Measurements from ENCODE around the gene RNF148. TPM values are rescaled to one million over a fixed set of nuclear protein-coding genes. Genes with fewer than 3 reads are reported as not detected.

The RNF148 gene, protein sequence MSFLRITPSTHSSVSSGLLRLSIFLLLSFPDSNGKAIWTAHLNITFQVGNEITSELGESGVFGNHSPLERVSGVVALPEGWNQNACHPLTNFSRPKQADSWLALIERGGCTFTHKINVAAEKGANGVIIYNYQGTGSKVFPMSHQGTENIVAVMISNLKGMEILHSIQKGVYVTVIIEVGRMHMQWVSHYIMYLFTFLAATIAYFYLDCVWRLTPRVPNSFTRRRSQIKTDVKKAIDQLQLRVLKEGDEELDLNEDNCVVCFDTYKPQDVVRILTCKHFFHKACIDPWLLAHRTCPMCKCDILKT
- not detected in 2 replicates for total RNA-seq (2011; cell fraction: chromatin; rRNA removed; ENCODE audit: low replicate concordance)
- total RNA-seq (2011; cell fraction: nucleolus; rRNA removed): not detected in 2 replicates
- not detected in 2 replicates for total RNA-seq (2011; cell fraction: nucleoplasm; rRNA removed)
- not detected in 2 replicates for total RNA-seq (2014; rRNA removed)
- total RNA-seq (2014; rRNA removed; fragmentation: Illumina TruSeq; extraction: Trizol): not detected in 2 replicates
- total RNA-seq (2015; rRNA removed; fragmentation: Illumina TruSeq; extraction: Trizol): not detected in 2 replicates
- not detected in 2 replicates for total RNA-seq (2021)
- not detected in 2 replicates for polyA plus RNA-seq (2011; rRNA removed)
- not detected in 2 replicates for polyA plus RNA-seq (2011; cell fraction: cytosol; rRNA removed)
- polyA plus RNA-seq (2011; cell fraction: nucleus; rRNA removed): not detected in 2 replicates
- not detected in 2 replicates for polyA plus RNA-seq (2012)
- not detected in 2 replicates for polyA plus RNA-seq (2014; fragmentation: Illumina TruSeq; extraction: Trizol)
- not detected for polyA plus RNA-seq (2014; fragmentation: Nextera tagmentation; extraction: Ambion mirVana)
- not detected in 2 replicates for polyA plus RNA-seq (2014; rRNA removed)
- not detected in 2 replicates for polyA minus RNA-seq (2011; rRNA and poly(A)+ RNA removed)
- not detected in 2 replicates for polyA minus RNA-seq (2011; cell fraction: cytosol; rRNA and poly(A)+ RNA removed)
- polyA minus RNA-seq (2011; cell fraction: nucleus; rRNA and poly(A)+ RNA removed): not detected in 2 replicates
- Bru-seq, nascent RNA: not detected
- not detected for BruChase-seq, experiment 1, labeled RNA remaining after a 2-hour chase
- percentile 25 among the genes with signal in this experiment for BruChase-seq, experiment 2, labeled RNA remaining after a 6-hour chase
- long read RNA-seq, experiment 1: 0 reads
- long read RNA-seq, experiment 2: 0 reads
- long read RNA-seq, experiment 3: 0 reads

DNA sequence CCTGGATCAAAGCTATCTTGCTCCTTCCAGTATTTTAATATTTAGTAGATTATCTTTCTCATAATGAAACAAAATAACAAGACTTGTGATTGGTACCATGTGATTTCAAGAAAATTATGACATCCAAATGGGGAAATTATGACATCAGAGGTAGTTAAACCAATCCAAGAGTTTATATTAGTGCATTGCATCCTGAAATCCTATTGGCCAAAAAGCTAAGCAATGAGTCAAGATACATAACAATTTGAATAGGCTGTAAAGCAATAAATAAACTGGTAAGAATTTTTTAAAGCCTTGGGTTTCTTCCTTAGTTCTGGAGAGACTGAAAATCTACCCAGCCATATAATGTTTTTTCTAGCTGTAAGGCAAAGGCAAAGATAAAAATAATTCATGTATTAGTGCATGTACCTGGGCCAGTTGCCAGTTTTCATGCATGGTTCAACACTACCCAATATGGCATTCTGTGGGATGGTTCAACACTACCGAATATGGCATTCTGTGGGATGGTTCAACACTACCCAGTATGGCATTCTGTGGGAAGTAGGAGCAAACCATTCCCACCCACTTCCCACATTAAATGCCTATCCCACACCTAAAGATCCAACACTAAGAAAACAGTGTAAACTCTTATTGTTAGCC lies at the start of gene RNF148:
RNF148 (minus strand) TSS at position 51 of the 639 bp plus-strand sequence. CDS start 172 bp downstream, outside the sequence.
- Histone ChIP-seq H3K9ac (ENCODE audit: insufficient read depth in 1 of 2, low read depth in 2 of 2, low read length in 2 of 2) (no peak within 1 kb of the TSS), H3K9me1 (ENCODE audit: control insufficient read depth, insufficient read depth, low read length) (no peaks in the 10 kb centered on the region), H3K4me1 (replicated peaks in 1 of 2; ENCODE audit: control insufficient read depth in 2 of 2, insufficient read depth in 2 of 2, low read length in 2 of 2) (no peaks in the 10 kb centered on the region), H3K27me3 (ENCODE audit: control insufficient read depth in 2 of 2, insufficient read depth in 2 of 2, low read length in 2 of 2) (no peaks in the 10 kb centered on the region), H2AFZ (ENCODE audit: low read depth, low read length) (no peak within 1 kb of the TSS), H3K79me2 (ENCODE audit: control insufficient read depth, insufficient read depth, low read length) (no peaks in the 10 kb centered on the region), H3K27ac (ENCODE audit: extremely low read depth, low read depth, low read length) (no peak within 1 kb of the TSS), H3K4me2 (ENCODE audit: insufficient read depth, low read length) (no peak within 1 kb of the TSS), H3K36me3 (ENCODE audit: control insufficient read depth, insufficient read depth, low read length) (no peaks in the 10 kb centered on the region), H3K4me3 (no peak within 1 kb of the TSS), H3K9me3 (replicated peaks; ENCODE audit: control insufficient read depth, insufficient read depth, low read depth, low read length) (peaks cover 2% of the 10 kb centered on the region), H4K20me1 (replicated peaks; ENCODE audit: control insufficient read depth, insufficient read depth, low read length) (no peaks in the 10 kb centered on the region)
- ATAC-seq (no peak), DNase-seq (ENCODE audit: extremely low read depth in 1 of 4, low spot score in 3 of 4) (no peak), FAIRE-seq (no peak)
- no TSS peak for BruUV-seq (replicated peaks)
- ChIA-PET POLR2A (no interaction called here), CTCF (ENCODE audit: low intra/inter-chr PET ratio) (no interaction called here)
- 0% methylated on average over 1 of the region's 1 CpG for WGBS (ENCODE audit: insufficient coverage, low coverage, missing lambda C conversion rate)
- in situ Hi-C loops (cut with MboI): no loop called here
- intact Hi-C loops (cut with micrococcal nuclease): no loop called here
- no peak for TF ChIP-seq HNRNPK (IDR thresholded peaks at IDR 0.05; ENCODE audit: low read depth, low read length, poor library complexity, severe bottlenecking)
- no peak for TF ChIP-seq ZNF79 (CRISPR knock-in tag; IDR thresholded peaks at IDR 0.05; ENCODE audit: low read depth)
- TF ChIP-seq KLF6 (CRISPR knock-in tag; IDR thresholded peaks at IDR 0.05; ENCODE audit: borderline replicate concordance): no peak
- TF ChIP-seq, protein P1, sequence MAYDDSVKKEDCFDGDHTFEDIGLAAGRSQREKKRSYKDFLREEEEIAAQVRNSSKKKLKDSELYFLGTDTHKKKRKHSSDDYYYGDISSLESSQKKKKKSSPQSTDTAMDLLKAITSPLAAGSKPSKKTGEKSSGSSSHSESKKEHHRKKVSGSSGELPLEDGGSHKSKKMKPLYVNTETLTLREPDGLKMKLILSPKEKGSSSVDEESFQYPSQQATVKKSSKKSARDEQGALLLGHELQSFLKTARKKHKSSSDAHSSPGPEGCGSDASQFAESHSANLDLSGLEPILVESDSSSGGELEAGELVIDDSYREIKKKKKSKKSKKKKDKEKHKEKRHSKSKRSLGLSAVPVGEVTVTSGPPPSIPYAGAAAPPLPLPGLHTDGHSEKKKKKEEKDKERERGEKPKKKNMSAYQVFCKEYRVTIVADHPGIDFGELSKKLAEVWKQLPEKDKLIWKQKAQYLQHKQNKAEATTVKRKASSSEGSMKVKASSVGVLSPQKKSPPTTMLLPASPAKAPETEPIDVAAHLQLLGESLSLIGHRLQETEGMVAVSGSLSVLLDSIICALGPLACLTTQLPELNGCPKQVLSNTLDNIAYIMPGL (CRISPR knock-in tag; IDR thresholded peaks at IDR 0.05): no peak
- TF ChIP-seq, protein P2, sequence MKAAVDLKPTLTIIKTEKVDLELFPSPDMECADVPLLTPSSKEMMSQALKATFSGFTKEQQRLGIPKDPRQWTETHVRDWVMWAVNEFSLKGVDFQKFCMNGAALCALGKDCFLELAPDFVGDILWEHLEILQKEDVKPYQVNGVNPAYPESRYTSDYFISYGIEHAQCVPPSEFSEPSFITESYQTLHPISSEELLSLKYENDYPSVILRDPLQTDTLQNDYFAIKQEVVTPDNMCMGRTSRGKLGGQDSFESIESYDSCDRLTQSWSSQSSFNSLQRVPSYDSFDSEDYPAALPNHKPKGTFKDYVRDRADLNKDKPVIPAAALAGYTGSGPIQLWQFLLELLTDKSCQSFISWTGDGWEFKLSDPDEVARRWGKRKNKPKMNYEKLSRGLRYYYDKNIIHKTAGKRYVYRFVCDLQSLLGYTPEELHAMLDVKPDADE (conservative IDR thresholded peaks at IDR 0.05; ENCODE audit: control insufficient read depth, low read depth, low read length): no peak
- TF ChIP-seq, protein P3, sequence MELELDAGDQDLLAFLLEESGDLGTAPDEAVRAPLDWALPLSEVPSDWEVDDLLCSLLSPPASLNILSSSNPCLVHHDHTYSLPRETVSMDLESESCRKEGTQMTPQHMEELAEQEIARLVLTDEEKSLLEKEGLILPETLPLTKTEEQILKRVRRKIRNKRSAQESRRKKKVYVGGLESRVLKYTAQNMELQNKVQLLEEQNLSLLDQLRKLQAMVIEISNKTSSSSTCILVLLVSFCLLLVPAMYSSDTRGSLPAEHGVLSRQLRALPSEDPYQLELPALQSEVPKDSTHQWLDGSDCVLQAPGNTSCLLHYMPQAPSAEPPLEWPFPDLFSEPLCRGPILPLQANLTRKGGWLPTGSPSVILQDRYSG (tag; conservative IDR thresholded peaks at IDR 0.05; ENCODE audit: low read depth): no peak
- no peak for TF ChIP-seq PHF20 (IDR thresholded peaks at IDR 0.05; ENCODE audit: partially characterized antibody)
- no peak for TF ChIP-seq RBM15 (IDR thresholded peaks at IDR 0.05; ENCODE audit: insufficient read depth, low read length)
- TF ChIP-seq ZFX (CRISPR knock-in tag; IDR thresholded peaks at IDR 0.05): no peak
- TF ChIP-seq MYBL2 (IDR thresholded peaks at IDR 0.05; ENCODE audit: low read depth): no peak
- TF ChIP-seq MYBL2 (CRISPR knock-in tag; IDR thresholded peaks at IDR 0.05; ENCODE audit: borderline replicate concordance): no peak
- no peak for TF ChIP-seq ZC3H4 (CRISPR knock-in tag; IDR thresholded peaks at IDR 0.05; ENCODE audit: borderline replicate concordance)
